Stomach smooth muscle (tissue), 2 donors: ENCODE results near the gene RDH14.

Source experiments
- H3K27ac ChIP-seq: one replicate; pipeline ENCODE4 v1.7.0; 2013; ENCODE audit warnings: mild to moderate bottlenecking, low read length, inconsistent platforms
- H3K27me3 ChIP-seq, 2 donors: one replicate each; pipeline ENCODE4 v1.7.0; 2013; ENCODE audit warnings: low read length in 2 of 2; ENCODE audit not compliant: insufficient read depth in 2 of 2, control insufficient read depth in 1 of 2
- H3K36me3 ChIP-seq, 2 donors: one replicate each; pipeline ENCODE4 v1.7.0; 2013; ENCODE audit warnings: low read length in 2 of 2; ENCODE audit not compliant: control insufficient read depth in 2 of 2, insufficient read depth in 2 of 2
- H3K4me1 ChIP-seq: one replicate; pipeline ENCODE4 v1.7.0; 2013; ENCODE audit warnings: low read length; ENCODE audit not compliant: control insufficient read depth, insufficient read depth
- H3K4me3 ChIP-seq, 2 donors: one replicate each; pipeline ENCODE4 v1.7.0; 2013; ENCODE audit warnings: low read length in 2 of 2
- H3K9ac ChIP-seq, 2 donors: one replicate each; pipeline ENCODE4 v1.7.0; 2013; ENCODE audit warnings: low read length in 2 of 2, mild to moderate bottlenecking in 1 of 2
- H3K9me3 ChIP-seq, 2 donors: one replicate each; pipeline ENCODE4 v1.7.0; 2013; ENCODE audit warnings: low read length in 2 of 2; ENCODE audit not compliant: control insufficient read depth in 2 of 2
- donor health status: healthy.
- donor health status: Pancreatic carcinoma.

Gene RDH14

DNA sequence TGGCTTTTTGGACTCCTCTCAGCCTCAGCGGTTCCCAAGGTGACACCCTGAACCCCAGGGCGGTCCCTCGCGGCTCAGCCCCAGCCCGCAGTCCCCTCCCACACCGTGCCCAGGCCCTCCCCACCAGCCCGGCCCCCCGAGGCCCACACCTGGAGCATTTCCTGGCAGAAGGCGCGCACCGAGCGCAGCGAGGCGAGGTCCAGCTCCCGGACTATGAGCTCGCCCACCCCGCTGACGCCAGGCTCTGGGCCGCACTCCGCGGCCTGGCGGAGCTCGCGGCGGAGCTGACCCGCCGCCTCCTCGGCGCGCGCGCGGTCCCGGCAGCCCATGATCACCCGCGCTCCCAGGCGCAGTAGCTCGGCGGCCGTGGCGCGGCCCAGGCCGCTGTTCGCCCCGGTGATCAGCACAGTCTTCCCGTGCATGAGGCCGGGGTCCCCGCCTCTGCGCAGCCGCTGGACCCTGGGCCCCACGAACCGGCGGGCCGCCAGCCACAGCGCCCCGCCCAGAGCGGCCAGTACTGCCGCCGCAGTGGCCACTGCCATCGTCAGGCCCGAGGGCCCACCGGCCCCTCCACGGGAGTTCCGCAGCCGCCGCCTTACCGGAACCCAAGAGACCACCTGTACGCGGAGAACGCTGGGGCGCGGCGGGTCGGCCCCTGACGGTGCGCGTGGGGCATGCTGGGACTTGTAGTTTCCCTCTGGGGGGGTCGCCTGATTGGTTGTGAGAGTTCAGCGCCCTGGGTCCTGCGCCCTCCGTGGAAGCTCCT is at the start of gene RDH14:
TSS of gene RDH14 (minus strand) at position 623 of the 766 bp plus-strand sequence. CDS start at position 542, 81 bp downstream.
- Histone ChIP-seq H3K36me3 (peaks cover 3 to 4% of the 10 kb centered on the region in 2 donors), H3K27me3 (no peaks in the 10 kb centered on the region), H3K9me3 (no peaks in the 10 kb centered on the region), H3K4me3 (peak within 1 kb of the TSS; percentile 81 to 83), H3K9ac (peak within 1 kb of the TSS; percentile 84 to 87), H3K27ac (peak within 1 kb of the TSS; percentile 87), H3K4me1 (peaks cover 19% of the 10 kb centered on the region)

- no peaks in the 10 kb centered on the region for H3K27me3 ChIP-seq
- H3K4me3 ChIP-seq = no peak overlapping the region
- no peaks in the 10 kb centered on the region for H3K9me3 ChIP-seq
- H3K4me1 ChIP-seq = no peaks in the 10 kb centered on the region
- H3K36me3 ChIP-seq = peaks cover 0 to 3% of the 10 kb centered on the region in 2 donors
- no peak overlapping the region for H3K27ac ChIP-seq
- H3K9ac ChIP-seq = no peak overlapping the region
Measured at GRCh38 chr2:18610090-18610489, 49.6 kb upstream of the RDH14 start.

DNA sequence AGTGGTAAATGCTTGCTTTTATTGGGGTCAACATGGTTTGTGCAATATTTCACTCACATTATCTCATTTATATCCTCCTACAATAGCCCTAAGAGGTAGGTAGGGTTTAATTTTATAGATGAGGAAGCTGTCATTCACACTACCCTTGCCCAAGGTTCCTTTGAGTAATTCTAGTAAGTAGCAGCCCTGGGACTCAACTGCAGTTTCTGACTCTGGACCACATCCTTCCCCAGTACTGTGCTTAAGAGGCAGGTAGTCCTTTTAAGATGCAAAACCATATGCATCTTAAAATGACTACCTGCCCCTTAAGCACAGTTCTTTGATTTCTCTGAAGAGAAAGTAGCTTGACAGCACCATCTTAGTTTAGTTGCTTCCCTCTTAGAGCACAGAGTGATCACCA is 44.7 kb upstream of the RDH14 start:
- no peaks in the 10 kb centered on the region for H3K9me3 ChIP-seq
- no peaks in the 10 kb centered on the region for H3K36me3 ChIP-seq
- H3K4me1 ChIP-seq = no peaks in the 10 kb centered on the region
- no peaks in the 10 kb centered on the region for H3K27me3 ChIP-seq
- no peak overlapping the region for H3K9ac ChIP-seq
- no peak overlapping the region for H3K27ac ChIP-seq
- H3K4me3 ChIP-seq = no peak overlapping the region

- Histone ChIP-seq H3K27me3 (no peaks in the 10 kb centered on the region), H3K27ac (no peak overlapping the region), H3K36me3 (no peaks in the 10 kb centered on the region), H3K9me3 (no peaks in the 10 kb centered on the region), H3K9ac (no peak overlapping the region), H3K4me1 (no peaks in the 10 kb centered on the region), H3K4me3 (no peak overlapping the region)
Measured at GRCh38 chr2:18604531-18604885, 44.1 kb upstream of the RDH14 start.

DNA sequence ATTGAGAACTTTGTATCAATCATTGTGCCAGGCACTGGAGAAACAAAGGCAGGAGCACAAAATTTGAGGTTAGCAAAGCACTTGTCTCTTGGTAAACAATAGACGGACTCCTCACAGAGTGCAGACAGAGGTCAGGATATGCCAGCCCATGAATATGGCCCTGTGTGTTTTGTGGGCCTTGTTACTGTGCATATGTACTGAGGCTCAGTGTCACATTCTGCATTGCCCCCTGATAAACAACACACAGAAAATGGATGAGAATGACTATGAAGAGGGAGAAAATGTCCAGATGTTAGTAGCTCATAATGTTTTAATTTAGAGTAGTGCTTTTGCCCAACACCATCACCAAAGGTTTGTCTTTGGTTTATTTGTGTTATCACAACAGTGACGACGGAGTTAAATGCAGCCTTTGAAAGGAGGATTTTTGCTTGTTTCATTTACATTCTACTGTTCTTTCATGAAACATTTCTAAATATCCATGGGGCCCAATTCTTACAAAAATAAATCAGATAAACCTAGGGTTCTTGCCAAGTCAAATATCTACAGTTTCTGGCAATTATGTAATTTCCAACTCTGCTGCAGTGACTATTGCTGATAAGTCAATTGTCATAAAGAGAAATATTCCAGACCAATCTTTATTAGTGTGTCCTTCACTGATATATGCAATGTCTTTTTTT is 43.5 kb upstream of the RDH14 start:
- Histone ChIP-seq H3K9me3 (no peaks in the 10 kb centered on the region), H3K36me3 (no peaks in the 10 kb centered on the region), H3K27ac (no peak overlapping the region), H3K4me3 (no peak overlapping the region), H3K4me1 (no peaks in the 10 kb centered on the region), H3K9ac (no peak overlapping the region), H3K27me3 (no peaks in the 10 kb centered on the region)

GRCh38 chr2:18602298-18602697 is 41.8 kb upstream of the RDH14 start:
- no peaks in the 10 kb centered on the region for H3K36me3 ChIP-seq
- no peaks in the 10 kb centered on the region for H3K27me3 ChIP-seq
- no peak overlapping the region for H3K27ac ChIP-seq
- H3K9ac ChIP-seq = no peak overlapping the region
- no peaks in the 10 kb centered on the region for H3K4me1 ChIP-seq
- H3K9me3 ChIP-seq = no peaks in the 10 kb centered on the region
- H3K4me3 ChIP-seq = no peak overlapping the region

DNA sequence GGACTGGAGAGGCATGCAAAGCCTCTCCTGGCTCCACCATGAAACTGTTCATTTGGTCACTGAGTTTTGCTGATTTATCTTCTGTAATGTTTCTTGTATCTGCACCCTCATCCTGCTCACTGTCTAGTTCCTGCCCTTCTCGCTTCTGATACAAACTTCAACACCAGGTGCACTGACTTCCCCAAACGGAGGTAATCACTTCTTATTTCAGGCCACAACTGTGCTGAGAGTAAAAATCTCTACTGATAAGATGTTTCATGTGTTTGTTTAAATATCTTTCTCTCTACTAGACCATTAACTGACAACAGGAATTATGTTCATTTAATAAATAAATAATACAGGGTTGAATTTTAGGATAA is 39.8 kb upstream of the RDH14 start:
- Histone ChIP-seq H3K4me3 (no peak overlapping the region), H3K27ac (no peak overlapping the region), H3K4me1 (no peaks in the 10 kb centered on the region), H3K36me3 (no peaks in the 10 kb centered on the region), H3K9ac (no peak overlapping the region), H3K9me3 (no peaks in the 10 kb centered on the region), H3K27me3 (no peaks in the 10 kb centered on the region)

- no peaks in the 10 kb centered on the region for H3K36me3 ChIP-seq
- no peak overlapping the region for H3K4me3 ChIP-seq
- H3K4me1 ChIP-seq = no peaks in the 10 kb centered on the region
- no peak overlapping the region for H3K9ac ChIP-seq
- no peaks in the 10 kb centered on the region for H3K9me3 ChIP-seq
- no peak overlapping the region for H3K27ac ChIP-seq
- H3K27me3 ChIP-seq = no peaks in the 10 kb centered on the region
Measured at GRCh38 chr2:18599509-18600254, 39.2 kb upstream of the RDH14 start.

GRCh38 chr2:18598848-18599484 is 38.5 kb upstream of the RDH14 start:
- Histone ChIP-seq H3K9ac (no peak overlapping the region), H3K27me3 (no peaks in the 10 kb centered on the region), H3K4me1 (no peaks in the 10 kb centered on the region), H3K9me3 (no peaks in the 10 kb centered on the region), H3K27ac (no peak overlapping the region), H3K4me3 (no peak overlapping the region), H3K36me3 (no peaks in the 10 kb centered on the region)

DNA sequence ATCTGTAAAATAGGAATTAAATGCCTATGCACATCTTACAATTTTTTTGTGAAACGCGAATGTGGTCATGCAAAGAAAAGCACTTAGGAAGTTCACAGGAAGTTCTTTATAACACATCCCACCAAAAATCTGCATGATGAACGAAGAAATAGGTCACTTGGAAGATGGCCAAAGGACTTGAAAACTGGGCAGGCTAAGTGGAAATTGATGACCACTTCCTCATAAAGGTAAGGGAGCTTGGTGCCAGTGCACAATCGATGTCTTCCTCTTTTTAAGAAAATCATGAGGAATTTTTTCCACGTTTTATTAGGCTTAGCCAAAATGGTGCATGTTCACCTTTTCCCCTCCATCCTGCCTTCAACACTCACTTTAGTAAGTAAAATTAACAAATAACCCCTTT is 37.2 kb upstream of the RDH14 start:
- Histone ChIP-seq H3K9ac (no peak overlapping the region), H3K36me3 (no peaks in the 10 kb centered on the region), H3K4me1 (no peaks in the 10 kb centered on the region), H3K4me3 (no peak overlapping the region), H3K27ac (no peak overlapping the region), H3K9me3 (no peaks in the 10 kb centered on the region), H3K27me3 (no peaks in the 10 kb centered on the region)
